ENCODE measurements around the gene COX10.

DNA sequence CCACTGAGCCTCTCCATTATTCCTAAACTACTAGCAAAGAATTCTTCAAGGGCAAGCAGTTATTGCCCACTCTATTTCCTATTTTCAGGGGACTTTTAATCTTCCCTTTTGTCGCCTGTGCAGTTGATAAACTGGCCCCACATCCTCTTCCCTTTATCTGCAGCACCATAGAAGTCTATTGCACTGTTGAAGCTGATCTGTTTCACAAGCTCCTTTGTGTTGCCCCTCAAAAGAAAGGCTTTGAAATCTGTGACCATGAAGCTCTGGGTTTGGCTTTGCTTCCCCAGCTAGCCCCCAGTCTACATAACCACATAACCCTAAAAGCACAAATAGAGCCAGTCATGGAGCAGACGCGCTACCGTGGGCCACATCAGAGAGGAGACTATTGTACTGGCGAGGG lies 130.3 kb downstream of the COX10 start:
- TF ChIP-seq POLR2AphosphoS5 (IDR thresholded peaks at IDR 0.05) (no peak), POLR2A (IDR thresholded peaks at IDR 0.05; ENCODE audit: low read depth) (no peak)
- TF ChIP-seq, protein P1, sequence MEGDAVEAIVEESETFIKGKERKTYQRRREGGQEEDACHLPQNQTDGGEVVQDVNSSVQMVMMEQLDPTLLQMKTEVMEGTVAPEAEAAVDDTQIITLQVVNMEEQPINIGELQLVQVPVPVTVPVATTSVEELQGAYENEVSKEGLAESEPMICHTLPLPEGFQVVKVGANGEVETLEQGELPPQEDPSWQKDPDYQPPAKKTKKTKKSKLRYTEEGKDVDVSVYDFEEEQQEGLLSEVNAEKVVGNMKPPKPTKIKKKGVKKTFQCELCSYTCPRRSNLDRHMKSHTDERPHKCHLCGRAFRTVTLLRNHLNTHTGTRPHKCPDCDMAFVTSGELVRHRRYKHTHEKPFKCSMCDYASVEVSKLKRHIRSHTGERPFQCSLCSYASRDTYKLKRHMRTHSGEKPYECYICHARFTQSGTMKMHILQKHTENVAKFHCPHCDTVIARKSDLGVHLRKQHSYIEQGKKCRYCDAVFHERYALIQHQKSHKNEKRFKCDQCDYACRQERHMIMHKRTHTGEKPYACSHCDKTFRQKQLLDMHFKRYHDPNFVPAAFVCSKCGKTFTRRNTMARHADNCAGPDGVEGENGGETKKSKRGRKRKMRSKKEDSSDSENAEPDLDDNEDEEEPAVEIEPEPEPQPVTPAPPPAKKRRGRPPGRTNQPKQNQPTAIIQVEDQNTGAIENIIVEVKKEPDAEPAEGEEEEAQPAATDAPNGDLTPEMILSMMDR (IDR thresholded peaks at IDR 0.05) = no peak

Data from esophagus muscularis mucosa (tissue), 3 donors.